ACC112 (cell line): ENCODE measurements around the gene INHBB.
A peak's percentile ranks its signal among the peaks of the same experiment; 100 is the strongest.

Experiments used
- H2AFZ ChIP-seq: fragments of 200-600 bp; sonication (generic); one replicate; pipeline ENCODE4 v1.6.0; 2017; ENCODE audit warnings: antibody characterized with exemption, low read length; ENCODE audit not compliant: unreplicated experiment
- H3K27ac ChIP-seq: fragments of 200-600 bp; sonication (generic); 2 replicates; pipeline ENCODE4 v1.5.1; 2014; ENCODE audit warnings: low read depth, mild to moderate bottlenecking, antibody characterized with exemption, low read length, moderate library complexity
- H3K27me3 ChIP-seq: fragments of 200-600 bp; sonication (generic); 2 replicates; pipeline ENCODE4 v1.6.1; 2014; ENCODE audit warnings: mild to moderate bottlenecking, antibody characterized with exemption, low read length, moderate library complexity, mixed read lengths; ENCODE audit not compliant: insufficient read depth
- H3K36me3 ChIP-seq: fragments of 200-600 bp; sonication (generic); 2 replicates; pipeline ENCODE4 v1.6.1; 2016; ENCODE audit warnings: mild to moderate bottlenecking, antibody characterized with exemption, low read length, moderate library complexity, mixed read lengths; ENCODE audit not compliant: insufficient read depth
- H3K4me1 ChIP-seq: fragments of 200-600 bp; sonication (generic); one replicate; pipeline ENCODE4 v1.6.1; 2016; ENCODE audit warnings: low read length, mixed read lengths; ENCODE audit not compliant: insufficient read depth, unreplicated experiment, control insufficient read depth
- H3K4me3 ChIP-seq: fragments of 200-600 bp; sonication (generic); 2 replicates; pipeline ENCODE4 v1.5.1; 2014; ENCODE audit warnings: mild to moderate bottlenecking, low read depth, low read length
- H3K79me2 ChIP-seq: fragments of 200-600 bp; sonication (generic); one replicate; pipeline ENCODE4 v1.6.0; 2016; ENCODE audit warnings: low read length; ENCODE audit not compliant: control insufficient read depth, unreplicated experiment, insufficient read depth

Gene INHBB

GRCh38 chr2:120357768-120358167 is 11.8 kb downstream of the INHBB start:
- Histone ChIP-seq H3K4me3 (no peak overlapping the region), H3K27ac (no peak overlapping the region), H3K36me3 (no peaks in the 10 kb centered on the region), H3K4me1 (peaks cover 7% of the 10 kb centered on the region), H3K79me2 (no peaks in the 10 kb centered on the region), H2AFZ (no peak overlapping the region), H3K27me3 (peaks cover 10% of the 10 kb centered on the region)

DNA sequence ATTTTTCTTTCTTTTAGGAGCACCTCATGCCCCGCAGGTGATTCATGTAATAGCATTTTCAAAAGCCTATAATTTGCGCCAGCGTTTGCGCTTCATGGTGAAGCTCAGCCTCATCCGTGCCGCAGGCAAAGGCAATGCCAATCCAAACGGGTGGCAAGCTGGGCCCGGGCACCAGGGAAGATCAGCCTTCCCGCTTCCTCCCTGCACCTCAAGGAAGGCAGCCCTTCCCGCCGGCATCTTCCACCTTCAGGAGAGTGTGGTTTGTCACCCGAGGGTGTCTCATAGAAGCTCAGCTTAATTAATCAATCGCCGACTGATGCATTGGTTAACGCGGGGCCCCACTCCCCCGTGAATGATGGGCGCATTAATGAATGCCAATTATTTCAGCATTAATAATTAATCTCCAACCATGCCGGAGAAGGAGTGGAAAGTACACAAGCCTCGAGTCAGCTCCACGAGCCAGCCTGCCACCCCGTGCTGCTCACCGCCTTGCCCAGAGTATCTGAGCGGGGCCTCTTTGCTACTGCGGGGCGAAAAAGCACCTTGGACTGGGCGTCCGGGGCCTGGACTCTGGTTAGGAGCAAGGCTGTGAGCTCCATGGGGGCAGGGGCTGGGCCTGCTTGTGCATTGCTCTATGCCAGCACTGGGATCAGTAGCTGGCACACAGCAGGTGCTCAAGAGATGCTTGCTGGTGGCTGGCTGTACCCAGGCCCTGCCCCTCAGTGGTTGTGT is 13.0 kb downstream of the INHBB start:
- peaks cover 7% of the 10 kb centered on the region for H3K4me1 ChIP-seq
- no peak overlapping the region for H3K4me3 ChIP-seq
- no peak overlapping the region for H2AFZ ChIP-seq
- no peak overlapping the region for H3K27ac ChIP-seq
- peaks cover 10% of the 10 kb centered on the region for H3K27me3 ChIP-seq
- H3K79me2 ChIP-seq: no peaks in the 10 kb centered on the region
- no peaks in the 10 kb centered on the region for H3K36me3 ChIP-seq

GRCh38 chr2:120360307-120360855 is 14.4 kb downstream of the INHBB start:
- no peak overlapping the region for H2AFZ ChIP-seq
- no peak overlapping the region for H3K4me3 ChIP-seq
- H3K4me1 ChIP-seq: peaks cover 7% of the 10 kb centered on the region
- no peak overlapping the region for H3K27ac ChIP-seq
- no peaks in the 10 kb centered on the region for H3K79me2 ChIP-seq
- peaks cover 10% of the 10 kb centered on the region for H3K27me3 ChIP-seq
- no peaks in the 10 kb centered on the region for H3K36me3 ChIP-seq

GRCh38 chr2:120362926-120363325 is 17.0 kb downstream of the INHBB start:
- Histone ChIP-seq H3K4me1 (peaks cover 16% of the 10 kb centered on the region), H3K4me3 (no peak overlapping the region), H3K27me3 (peaks cover 3% of the 10 kb centered on the region), H3K79me2 (no peaks in the 10 kb centered on the region), H2AFZ (no peak overlapping the region), H3K27ac (no peak overlapping the region), H3K36me3 (no peaks in the 10 kb centered on the region)

DNA sequence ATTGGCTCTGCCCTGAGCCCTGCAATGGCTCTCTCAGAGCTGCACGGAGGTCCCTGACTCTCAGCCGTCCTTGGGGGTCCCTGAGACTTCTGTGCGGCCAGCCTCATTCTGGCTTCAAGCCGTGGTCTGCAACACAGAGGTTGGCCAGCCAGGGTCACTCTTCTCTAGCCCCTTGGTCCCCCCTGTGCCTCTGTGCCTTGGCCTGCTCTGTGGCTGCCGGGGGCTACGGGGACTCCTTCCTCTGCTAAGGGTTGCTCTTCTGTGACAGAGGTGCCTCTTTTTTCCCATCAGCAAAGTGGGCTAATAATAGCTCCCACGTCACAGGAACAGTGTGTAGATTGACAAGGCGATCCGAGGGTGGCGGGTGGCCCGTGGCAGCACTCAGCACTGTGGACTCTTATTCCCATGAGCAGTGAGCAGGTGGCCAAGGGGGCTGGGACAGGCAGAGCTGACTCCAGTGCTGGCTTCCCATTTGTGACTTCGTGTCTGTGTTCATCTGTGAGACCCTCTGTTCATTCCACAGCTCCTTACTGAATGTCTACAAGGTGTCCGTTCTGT is 19.4 kb downstream of the INHBB start:
- Histone ChIP-seq H3K27me3 (no peaks in the 10 kb centered on the region; the same call in 1 of the 2 replicates), H3K36me3 (no peaks in the 10 kb centered on the region), H3K4me1 (peaks cover 16% of the 10 kb centered on the region), H2AFZ (no peak overlapping the region), H3K27ac (no peak overlapping the region), H3K79me2 (no peaks in the 10 kb centered on the region), H3K4me3 (no peak overlapping the region)

DNA sequence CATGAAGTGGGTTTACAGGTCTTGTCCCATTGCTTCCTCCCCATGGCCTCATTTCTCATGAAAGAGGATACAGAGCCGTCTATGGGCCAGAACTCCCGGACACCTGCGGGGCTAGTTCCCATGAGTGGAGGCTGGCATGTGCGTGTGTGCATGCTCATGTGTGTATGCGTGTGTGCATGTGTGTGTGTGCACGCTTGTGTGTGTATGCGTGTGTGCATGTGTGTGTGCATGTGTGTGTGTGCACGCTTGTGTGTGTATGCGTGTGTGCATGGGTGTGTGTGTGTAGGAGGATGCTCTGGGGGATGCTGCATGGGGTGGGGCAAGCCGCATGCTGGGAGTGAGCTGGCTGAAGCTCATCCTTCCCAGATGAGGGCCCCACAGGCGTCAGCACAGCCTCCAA is 20.8 kb downstream of the INHBB start:
- peaks cover 13% of the 10 kb centered on the region for H3K4me1 ChIP-seq
- no peaks in the 10 kb centered on the region; the same call in 1 of the 2 replicates for H3K27me3 ChIP-seq
- H3K79me2 ChIP-seq: no peaks in the 10 kb centered on the region
- H3K4me3 ChIP-seq: no peak overlapping the region
- H3K27ac ChIP-seq: no peak overlapping the region
- no peak overlapping the region for H2AFZ ChIP-seq
- no peaks in the 10 kb centered on the region for H3K36me3 ChIP-seq

- Histone ChIP-seq H2AFZ (no peak overlapping the region), H3K27ac (no peak overlapping the region)
Measured at GRCh38 chr2:120367221-120367620, 21.3 kb downstream of the INHBB start.

DNA sequence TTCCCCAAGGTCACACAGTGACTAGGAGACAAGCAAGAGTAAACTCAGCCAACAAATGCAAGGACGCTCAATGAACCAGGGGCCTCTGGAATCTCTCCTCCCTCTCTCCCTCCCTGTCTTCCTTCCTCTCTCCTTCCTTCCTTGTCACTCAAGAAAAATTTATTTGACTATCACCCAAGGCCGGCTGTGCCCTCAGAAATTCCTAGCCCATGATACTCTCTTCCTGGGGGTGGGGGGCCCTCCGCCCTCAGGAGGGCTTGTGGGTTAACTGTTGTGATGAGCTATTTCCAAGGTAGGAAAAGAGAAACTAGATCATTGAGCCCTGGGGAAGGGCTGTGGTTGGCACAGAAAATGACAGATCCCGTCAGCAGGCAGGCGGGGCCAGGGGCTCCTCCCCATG is 21.7 kb downstream of the INHBB start:
- Histone ChIP-seq H3K27me3 (no peaks in the 10 kb centered on the region), H3K27ac (no peak overlapping the region), H3K4me1 (peaks cover 13% of the 10 kb centered on the region), H3K4me3 (0 out of 2 replicates have a peak overlapping the region, but pooled peaks have one; percentile 29), H3K79me2 (no peaks in the 10 kb centered on the region), H3K36me3 (no peaks in the 10 kb centered on the region), H2AFZ (no peak overlapping the region)

More at GRCh38 chr2:120367221-120367620, 21.3 kb downstream of the INHBB start:
- no peaks in the 10 kb centered on the region; the same call in 1 of the 2 replicates for H3K27me3 ChIP-seq
- H3K79me2 ChIP-seq: no peaks in the 10 kb centered on the region
- H3K4me3 ChIP-seq: no peak overlapping the region
- no peaks in the 10 kb centered on the region for H3K36me3 ChIP-seq
- peaks cover 13% of the 10 kb centered on the region for H3K4me1 ChIP-seq

- H2AFZ ChIP-seq: no peak overlapping the region
- H3K27me3 ChIP-seq: no peaks in the 10 kb centered on the region
- H3K36me3 ChIP-seq: no peaks in the 10 kb centered on the region
- H3K4me3 ChIP-seq: no peak overlapping the region
- no peaks in the 10 kb centered on the region for H3K79me2 ChIP-seq
- peaks cover 13% of the 10 kb centered on the region for H3K4me1 ChIP-seq
- no peak overlapping the region for H3K27ac ChIP-seq
Measured at GRCh38 chr2:120368086-120368485, 22.1 kb downstream of the INHBB start.

DNA sequence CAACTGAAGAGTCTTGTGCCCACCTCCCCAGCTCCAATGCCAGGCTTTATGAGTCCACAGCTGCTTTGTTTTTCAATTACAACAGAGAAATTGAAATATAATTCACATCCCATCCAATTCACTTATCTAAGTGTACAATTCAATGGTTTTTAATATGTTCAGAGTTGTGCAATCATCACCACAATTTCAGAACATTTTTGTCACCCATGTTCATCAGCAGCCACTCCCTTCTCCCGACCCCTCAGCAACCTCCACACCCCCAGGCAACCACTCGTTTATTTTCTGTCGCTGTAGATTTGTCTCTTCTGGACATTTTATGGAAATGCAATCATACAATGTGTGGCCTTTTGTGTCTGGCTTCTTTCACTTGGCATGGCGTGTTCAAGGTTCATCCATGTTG is 23.3 kb downstream of the INHBB start:
- H2AFZ ChIP-seq: no peak overlapping the region
- no peaks in the 10 kb centered on the region for H3K27me3 ChIP-seq
- no peak overlapping the region for H3K27ac ChIP-seq
- peaks cover 13% of the 10 kb centered on the region for H3K4me1 ChIP-seq
- no peaks in the 10 kb centered on the region for H3K36me3 ChIP-seq
- H3K79me2 ChIP-seq: no peaks in the 10 kb centered on the region
- H3K4me3 ChIP-seq: no peak overlapping the region
